ENCODE data around the gene UBTD1.
A peak's percentile ranks its signal among the peaks of the same experiment; 100 is the strongest.
"Not testable (repeated sequence)": the region's sequence is repeated elsewhere in the genome, so short reads cannot be mapped to it uniquely, and the experiment has no call there.

The UBTD1 gene, protein sequence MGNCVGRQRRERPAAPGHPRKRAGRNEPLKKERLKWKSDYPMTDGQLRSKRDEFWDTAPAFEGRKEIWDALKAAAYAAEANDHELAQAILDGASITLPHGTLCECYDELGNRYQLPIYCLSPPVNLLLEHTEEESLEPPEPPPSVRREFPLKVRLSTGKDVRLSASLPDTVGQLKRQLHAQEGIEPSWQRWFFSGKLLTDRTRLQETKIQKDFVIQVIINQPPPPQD

DNA sequence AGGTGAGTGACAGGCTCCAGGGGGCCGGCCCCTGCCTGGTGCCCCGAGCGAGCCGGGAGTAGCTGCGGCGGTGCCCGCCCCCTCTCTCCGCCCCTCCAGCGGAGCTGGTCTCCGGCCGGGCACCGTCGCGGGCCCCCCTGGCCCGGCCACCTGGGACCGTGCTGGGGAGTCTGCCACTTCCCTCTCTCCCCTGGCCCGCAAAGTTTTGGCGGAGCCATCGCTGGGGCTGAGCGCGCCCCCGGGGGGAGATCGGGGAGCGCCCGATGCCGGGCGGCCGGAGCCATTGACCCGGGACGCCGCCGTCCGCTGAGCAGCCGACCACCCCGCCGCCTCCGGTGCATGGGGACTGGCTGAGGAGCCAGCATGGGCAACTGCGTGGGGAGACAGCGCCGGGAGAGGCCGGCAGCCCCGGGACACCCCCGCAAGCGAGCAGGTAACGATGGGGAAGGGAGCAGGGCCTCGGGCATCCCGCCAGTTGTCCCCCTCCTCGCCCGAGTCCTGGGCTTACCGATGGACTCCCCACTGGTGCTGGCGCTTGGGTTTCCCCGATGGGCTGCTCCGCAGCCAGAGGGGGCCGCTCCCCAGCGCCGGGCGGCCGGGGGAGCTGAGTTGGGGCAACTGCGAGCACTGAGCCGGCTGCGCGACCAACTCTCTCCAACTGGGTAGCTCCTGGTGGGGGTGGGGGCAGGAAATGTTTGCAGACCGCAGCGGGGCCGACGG is at the start of gene UBTD1:
TSS of gene UBTD1 (plus strand) at position 84 of the 720 bp plus-strand sequence. CDS start at position 364, 280 bp downstream.
- DNase-seq = peak; percentile 65

DNA sequence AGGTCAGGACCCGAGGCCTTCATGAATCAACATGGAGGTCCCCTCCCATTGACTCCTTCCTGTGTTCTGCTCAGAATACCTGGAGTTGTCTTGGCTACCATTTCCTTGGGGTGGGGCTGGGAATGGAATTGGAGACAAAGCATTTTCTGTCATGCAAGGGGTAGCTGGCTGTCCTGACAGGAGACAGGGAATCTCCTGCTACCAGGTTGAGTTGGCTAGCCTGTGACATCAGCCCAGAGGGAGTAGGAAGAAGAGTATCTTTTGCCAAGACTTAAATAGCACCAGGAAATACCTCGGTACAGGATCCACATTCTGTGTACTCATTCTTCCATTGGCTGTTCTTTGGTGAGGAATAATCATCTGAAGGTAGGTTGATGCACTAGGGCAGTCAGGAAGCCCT is 47.9 kb upstream of the UBTD1 start:
- DNase-seq = no peak

DNA sequence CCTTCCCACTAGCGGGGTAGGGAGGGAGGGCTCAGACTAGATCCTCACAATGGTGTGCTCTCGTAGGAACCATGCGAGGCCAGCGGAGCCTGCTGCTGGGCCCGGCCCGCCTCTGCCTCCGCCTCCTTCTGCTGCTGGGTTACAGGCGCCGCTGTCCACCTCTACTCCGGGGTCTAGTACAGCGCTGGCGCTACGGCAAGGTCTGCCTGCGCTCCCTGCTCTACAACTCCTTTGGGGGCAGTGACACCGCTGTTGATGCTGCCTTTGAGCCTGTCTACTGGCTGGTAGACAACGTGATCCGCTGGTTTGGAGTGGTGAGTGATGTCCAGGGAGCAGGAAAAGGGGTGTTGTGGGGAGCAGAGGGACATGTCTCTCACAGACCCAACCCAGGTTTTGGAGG is 47.1 kb upstream of the UBTD1 start:
- no peak for DNase-seq

DNA sequence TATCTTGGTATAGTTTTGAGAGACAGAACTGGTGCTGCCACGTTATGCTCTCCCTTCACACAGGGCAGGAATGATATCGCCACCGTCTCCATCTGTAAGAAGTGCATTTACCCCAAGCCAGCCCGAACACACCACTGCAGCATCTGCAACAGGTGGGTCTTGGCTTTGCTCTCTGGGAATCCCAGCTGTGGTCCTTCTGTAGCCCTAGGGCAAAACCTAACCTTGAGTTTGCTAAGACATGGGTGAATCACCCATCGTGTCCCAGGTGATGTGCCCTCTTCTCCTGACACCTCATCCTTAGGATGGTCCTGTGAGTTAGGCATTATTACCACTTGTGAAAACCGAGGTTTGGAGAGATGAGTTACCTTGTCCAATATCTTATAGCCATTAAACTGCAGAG is 46.4 kb upstream of the UBTD1 start:
- DNase-seq = no peak

DNA sequence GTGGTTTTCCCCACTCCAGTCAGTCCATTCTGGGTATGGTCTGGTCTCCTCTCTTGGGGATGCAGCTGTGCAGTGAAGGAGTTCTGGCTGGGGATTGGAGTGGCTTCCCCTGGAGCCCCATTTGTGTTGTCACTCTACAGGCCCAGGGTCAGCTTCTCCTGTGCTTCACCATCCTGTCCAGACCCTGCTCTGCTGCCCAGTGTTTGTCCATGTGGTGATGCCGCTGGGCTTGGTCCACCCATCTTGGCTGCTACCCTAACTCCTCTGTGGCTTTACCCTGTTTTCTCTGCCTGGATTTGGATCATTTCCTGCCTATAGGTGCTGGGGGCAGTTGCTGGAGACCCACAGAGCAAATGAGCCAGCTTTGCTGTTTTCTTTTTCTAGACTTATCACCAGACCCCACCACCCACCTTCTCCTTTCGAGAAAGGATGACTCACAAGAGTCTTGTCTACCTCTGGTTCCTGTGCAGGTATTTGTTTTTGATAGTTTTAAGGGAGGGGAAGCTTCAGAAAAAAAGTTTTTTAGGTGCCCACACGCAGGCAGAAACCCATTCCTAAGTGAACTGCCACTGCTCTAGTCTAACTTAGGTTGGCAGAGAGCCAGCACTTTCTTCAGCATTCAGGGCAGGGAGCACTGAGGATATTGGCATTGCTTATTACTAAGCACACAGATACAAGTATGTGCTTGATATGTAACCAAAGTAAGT is 44.2 kb upstream of the UBTD1 start:
- no peak for DNase-seq

DNA sequence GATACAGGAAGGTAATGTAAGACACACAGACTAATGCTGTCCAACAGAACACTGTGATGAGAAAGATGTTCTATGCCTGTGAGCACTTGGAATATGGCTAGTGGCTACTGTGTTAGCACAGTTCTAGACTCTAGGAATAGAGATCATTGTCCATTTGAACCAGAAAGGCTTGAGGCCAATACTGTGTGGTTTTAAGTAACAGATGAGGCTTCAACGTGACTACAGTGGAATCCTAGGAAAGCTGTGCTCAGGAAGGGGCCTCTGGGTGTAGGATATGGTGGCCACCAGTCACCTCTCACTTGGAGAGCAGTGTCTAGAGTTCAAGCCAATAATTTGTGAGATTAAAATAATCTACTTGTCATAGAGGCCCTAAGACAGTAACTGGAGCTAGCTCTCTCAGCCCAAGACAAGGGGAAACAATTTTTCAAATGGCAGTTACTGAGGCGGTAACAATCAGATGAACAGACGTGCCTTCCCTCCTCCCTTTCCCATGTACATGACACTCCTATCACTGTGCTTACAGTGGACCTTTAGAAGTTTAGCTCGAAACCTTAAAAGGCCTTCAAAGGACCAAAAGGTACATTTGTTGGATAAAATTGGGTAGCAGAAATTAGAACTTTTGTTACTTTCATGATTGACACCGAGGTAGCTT is 42.6 kb upstream of the UBTD1 start:
- DNase-seq = no peak

DNA sequence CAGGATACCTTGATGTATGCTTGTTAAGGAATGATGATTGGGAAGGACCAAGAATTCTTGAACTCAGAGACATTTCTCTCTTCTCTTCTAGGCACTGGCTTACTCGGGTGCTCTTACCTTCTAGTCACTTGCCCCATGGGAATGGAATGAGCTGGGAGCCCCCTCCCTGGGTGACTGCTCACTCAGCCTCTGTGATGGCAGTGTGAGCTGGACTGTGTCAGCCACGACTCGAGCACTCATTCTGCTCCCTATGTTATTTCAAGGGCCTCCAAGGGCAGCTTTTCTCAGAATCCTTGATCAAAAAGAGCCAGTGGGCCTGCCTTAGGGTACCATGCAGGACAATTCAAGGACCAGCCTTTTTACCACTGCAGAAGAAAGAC is 42.0 kb upstream of the UBTD1 start:
- no peak for DNase-seq

DNA sequence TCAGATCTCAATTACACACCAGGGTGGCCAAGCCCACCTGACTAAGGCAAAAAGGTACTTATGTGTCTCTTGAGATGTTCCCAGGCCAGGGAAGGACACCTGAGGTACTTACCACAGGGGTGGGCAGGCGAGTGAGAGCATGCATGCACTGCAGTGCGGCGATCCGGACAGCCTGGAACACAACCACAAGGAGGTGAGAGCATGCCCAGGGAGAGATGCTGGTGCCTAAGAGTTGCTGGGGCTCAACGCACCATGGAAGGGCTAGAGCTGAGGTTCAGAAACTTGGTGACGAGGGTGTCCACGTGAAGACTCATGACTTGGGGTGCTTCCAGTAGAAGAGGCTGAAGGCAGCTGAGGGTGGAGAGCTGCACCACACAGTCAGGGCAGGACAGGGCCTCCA is 39.6 kb upstream of the UBTD1 start:
- no peak for DNase-seq

DNA sequence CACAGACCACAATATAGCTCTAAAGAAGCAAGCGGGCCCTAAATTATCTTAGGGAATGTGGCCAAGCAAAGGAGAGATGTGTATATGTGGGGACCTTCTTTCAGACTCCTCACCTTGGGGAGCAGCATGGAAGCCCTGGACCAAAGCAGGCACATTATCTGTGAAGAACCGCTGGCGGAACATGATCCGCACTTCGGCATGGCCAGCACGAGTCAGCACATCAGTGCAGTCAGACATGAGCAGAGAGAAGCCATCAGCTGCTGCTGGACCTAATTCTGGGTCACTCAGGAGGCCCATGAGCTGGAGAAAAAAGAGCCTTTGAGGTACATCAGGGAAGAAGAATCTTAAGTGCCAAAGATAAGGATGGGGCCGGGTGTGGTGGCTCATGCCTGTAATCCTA is 38.8 kb upstream of the UBTD1 start:
- DNase-seq = no peak

DNA sequence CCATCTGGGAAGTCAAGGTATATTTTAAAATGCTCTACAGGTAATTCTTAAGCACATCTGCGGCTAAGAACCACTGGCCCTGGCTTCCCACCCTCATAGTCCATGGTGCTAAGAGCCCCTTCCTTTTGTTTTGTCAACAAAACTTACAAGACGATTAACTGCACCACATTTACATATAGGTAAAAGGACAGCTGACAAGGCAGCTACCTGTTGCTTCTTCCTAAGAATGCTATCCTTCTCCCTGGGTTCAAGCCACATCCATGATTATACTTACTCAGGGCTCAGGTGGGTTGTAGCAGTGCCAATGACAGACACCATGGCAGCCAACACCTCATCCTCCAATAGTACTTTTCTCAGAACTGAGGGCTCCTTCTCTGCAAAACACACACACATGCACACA is 36.4 kb upstream of the UBTD1 start:
- no peak for DNase-seq

DNA sequence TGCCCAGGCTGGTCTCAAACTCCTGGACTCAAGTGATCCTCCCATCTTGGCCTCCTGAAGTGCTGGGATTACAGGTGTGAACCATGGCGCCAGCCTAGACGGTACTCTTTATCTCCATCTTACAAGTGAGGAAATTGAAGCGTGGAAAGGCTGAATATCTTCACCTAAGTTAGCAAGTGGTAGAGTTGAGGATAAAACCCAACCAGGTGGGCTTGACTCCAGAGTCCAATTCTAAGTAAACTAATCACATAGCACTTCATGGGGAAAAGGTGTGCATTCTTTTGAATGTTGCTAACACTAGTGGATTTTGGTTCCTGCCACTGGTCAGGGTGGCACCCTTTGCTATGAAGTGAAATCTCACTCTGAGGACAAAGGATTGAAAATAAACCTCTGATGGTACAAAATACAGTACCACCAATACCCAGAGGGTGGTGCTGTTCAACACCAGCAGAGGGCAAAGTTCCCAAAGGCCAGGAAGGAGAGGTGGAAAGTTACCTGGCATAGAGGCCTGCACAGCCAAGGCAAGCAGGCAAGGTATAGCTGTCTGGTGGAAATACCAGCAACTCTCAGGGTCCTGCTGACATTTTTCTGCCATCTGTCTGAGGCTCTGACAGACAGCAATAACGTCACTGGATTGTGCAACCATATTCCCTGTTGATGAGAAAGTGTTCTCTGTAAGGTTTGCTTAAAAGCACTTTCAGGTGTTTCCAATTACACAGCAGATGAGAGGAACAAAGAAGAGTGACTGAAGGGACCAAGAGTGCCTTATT is 35.2 kb upstream of the UBTD1 start:
- peak; percentile 42 for DNase-seq

DNA sequence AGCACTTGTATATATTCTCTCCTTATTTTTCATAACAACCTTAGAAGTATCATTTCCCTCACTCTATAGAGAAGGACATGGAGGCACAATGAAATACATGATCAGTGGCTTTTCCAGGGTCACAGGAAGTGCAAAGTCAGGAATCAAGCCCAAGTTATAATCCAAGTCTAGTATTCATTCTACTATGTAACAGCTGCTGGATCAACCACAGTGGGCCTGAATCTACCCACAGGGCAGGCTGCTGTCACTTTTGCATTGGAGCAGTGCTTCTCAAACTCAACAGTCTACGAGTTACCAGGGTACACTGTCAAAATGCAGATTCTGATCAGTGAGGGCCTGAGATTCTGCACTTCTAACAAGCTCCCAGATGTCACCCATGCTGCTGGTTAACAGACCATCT is 34.5 kb upstream of the UBTD1 start:
- no peak for DNase-seq

DNA sequence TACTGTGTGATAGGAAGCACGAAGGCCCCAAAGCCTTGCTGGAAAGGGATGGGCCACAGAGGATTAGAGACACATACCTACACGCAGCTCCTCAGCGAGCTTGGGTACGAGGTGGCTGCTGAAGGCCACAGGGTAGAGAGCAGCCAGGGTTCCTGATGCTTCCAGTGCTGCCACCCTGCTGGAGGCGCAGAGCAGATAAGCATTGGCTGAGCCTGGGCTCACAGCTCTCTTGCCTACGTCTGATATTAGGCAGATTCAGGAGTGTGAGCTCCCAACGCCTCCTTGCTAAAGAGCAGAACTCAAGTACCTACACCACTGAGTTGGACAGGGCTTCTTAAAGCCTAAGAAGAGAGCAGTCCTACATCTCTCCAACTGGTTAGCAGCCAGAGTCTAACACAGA is 32.7 kb upstream of the UBTD1 start:
- DNase-seq = no peak

DNA sequence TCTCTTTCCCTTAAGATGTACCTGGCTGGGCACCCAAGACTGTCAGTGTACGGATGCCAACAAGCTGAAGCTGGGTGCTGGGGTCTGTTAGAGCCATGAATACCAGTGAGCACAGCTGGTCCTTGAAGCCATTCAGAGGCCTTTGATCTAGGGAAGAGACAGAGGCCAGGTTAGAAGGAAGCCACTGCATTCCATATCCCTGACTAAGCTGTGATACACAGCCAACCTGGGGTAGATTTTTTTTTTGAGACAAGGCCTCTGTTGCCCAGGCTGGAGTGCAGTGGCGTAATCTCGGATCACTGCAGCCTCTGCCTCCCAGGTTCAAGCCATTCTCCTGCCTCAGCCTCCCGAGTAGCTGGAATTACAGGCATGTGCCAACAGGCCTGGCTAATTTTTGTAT is 32.0 kb upstream of the UBTD1 start:
- no peak for DNase-seq

DNA sequence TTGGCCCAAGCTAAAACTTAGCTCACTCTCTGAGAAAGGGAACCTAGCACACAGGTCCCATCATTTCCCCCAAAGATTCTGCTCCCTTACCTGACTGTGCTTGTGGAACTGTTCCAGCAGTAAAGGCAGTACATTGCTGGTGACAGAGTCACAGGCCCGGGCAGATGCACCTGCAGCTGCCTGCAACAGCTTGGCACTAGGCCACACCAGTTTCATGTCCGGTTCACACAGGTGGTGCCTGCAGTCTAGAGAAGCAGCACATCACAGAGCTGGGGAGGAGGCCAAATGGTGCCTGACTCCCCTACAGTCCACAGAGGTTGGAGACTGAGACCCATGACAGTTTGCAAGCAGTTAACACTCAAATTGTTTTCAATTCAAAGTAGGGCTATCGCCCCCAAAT is 30.6 kb upstream of the UBTD1 start:
- DNase-seq = no peak

DNA sequence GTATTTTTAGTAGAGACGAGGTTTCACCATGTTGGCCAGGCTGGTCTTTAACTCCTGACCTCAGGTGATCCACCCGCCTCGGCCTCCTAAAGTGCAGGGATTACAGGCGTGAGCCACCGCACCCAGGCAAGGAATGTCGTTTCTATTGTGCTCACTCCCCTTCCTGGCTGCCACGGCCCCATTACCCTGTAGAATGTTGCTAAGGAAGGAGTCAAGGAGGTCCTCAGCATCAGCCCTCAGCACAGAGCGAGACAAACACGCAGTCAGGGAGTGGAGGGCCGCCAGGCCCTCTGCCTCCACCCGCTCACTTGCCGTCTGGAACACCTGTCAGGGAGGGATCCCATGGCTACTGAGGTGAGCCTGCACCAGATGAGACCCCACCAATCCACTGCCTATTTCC is 29.9 kb upstream of the UBTD1 start:
- not testable (repeated sequence) for DNase-seq

DNA sequence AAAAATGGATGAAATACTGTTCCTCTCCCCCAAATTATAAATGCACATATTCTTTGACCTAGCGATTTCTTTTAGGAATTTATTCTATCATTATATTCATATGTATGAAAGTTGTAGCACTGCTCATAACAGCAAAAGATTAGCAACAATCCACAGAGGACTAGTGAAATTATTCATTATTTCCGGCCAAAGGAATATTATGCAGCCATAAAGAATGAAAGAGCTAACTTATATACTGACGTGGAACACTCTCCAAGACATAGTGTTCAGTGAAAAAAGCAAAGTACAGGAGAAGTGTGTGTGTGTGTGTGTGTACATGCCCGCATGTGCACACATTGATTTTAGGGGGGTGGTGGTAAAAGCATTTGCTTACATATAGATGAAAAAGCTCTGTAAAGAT is 23.8 kb upstream of the UBTD1 start:
- DNase-seq = no peak

DNA sequence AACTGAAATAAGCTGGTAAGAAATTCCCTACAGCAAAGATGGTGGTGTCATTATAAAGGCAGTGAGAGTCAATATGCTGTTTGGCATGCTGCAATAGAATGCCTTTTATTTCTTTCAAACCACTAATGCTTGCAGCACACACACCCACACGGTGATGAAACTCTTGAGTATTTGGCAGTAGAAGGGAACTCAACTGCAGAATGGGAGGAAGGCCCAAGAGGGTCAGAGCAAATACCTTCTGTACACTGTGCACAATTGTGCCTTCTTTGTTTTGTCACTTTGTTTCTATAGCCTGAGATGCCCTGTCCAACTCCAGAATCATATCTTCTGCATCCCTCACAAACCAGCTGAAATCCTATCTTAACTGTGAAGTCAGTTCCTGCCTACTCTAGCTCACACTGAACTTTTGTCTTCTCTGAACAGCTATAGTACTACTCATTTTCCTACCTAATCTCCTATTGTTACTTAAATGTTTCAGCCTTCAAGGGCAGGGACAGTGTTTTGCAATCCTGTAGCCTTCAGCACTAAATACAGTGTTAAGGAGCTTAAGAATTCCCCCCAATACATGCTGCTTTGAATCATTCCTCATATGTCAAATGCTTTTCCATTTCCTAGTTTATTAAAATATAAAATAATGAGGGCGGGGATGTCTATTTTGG is 22.7 kb upstream of the UBTD1 start:
- DNase-seq = no peak

DNA sequence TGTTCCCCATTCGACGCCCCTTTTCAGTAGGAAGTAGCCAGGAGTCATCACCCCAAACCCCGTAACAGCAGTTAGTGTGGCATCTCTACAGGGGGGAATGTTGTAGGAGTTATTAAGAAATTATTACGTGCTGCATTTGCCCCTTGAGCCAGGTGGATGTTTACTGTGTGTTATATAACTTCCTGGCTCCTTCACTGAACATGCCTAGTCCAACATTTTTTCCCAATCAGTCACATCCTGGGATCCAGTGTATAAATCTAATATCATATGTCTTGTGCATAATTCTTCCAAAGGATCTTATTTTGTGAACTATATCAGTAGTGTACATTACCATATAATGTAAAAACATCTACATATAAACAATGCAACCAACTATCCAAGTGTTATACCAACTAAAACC is 19.3 kb upstream of the UBTD1 start:
- DNase-seq = not testable (repeated sequence)

DNA sequence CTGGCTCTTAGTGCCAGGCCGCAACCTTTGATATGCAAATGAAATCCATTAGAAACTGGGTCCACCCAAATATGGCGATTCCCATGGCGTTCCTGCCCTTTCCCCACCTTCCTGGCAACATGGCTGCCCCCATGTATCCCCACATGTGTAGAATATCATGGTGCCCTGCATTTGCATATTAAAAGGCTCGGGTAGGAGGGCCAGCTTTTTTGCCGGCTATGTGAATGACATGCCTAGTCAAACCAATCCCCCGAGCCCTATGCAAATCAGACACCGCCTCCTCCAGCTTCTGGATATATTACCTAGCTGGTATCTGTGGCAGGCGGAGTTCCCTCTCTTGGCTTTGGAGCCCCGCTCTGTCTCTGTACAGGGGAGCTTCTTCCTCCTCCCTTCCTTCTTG is 18.8 kb upstream of the UBTD1 start:
- DNase-seq = no peak

DNA sequence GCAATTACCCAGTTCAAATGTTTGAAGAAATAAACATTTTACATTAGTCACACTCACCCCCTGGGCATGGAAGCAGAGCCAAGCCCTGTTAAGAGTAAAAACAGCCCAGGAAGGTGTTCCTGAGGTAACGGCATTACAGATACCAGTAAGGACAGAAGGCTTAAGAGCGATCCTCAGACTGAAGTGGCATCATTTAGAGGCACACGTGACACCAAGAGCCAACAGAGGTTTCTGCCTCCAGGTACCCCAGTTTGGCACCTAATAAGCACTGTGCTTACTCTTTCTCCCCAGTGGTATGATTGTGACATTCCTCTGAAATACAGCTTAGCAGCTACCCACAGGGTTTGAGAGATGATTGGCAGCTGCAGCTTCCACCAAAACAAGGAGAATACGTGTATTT is 17.7 kb upstream of the UBTD1 start:
- DNase-seq = no peak

DNA sequence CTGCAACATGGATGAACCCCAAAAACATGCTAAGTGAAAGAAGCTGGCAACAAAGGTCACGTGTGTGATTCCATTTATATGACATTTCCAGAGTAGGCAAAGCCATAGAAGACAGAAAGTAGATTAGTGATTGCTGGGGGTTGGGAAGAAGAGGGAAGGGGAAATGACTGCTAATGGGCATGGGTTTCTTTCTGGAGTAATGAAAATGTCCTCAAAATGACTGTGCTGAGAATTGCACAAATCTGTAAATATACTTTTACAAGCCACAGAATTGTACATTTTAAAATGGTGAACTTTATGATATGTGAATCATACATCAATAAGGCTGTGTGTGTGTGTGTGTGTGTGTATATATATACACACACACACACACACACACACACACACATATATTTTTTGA is 16.3 kb upstream of the UBTD1 start:
- no peak for DNase-seq

DNA sequence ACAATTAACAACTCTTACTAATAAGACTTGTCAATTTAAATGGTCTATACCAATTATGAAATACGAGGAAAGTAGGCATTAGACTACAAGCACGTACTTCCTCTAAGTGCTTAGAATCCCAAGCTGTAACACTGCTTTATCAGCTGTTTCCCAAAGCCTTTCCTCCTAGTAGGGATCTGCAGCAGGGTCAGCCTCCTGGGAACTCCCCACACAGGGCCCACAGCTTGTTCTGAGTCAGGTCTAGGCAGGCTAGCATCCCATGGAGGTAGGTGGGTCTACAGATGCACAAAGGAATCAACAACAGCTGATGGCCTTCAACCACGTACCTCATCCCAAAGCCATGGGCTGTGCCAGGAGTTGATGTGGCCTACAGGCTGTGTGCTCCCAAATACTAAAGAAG is 15.2 kb upstream of the UBTD1 start:
- DNase-seq = no peak

Measured in activated T-cell treated with anti-CD3 and anti-CD28 coated beads, Interleukin-2, amount 50 U/mL, for 1 hour (primary cell).